GM18951 (cell line): ENCODE measurements around the gene CNIH3.

Source experiments
- POLR2A ChIP-seq: IDR thresholded peaks from 4 replicates; pipeline ENCODE4 v1.6.1; 2011; ENCODE audit warnings: mild to moderate bottlenecking; ENCODE audit not compliant: insufficient read length, insufficient read depth; ENCODE audit errors: extremely low read depth
- in situ Hi-C: fragments of 300-500 bp; cut with MboI; formaldehyde crosslinking; loops from one replicate; pipeline ENCODE4 v1.12.0; 2022; ENCODE audit warnings: low sequenced_read_pairs, mixed read lengths, inconsistent platforms; ENCODE audit not compliant: unreplicated experiment

The CNIH3 gene

GRCh38 chr1:224745394-224745793, 129.3 kb downstream of the CNIH3 start:
- in situ Hi-C loops, result no loop called here
- TF ChIP-seq POLR2A, result no peak

GRCh38 chr1:224745924-224746323, 129.8 kb downstream of the CNIH3 start:
- in situ Hi-C loops, result no loop called here
- TF ChIP-seq POLR2A, result no peak

GRCh38 chr1:224747578-224747977, 131.5 kb downstream of the CNIH3 start:
- TF ChIP-seq POLR2A, result no peak
- in situ Hi-C loops, result no loop called here

- in situ Hi-C loops, result no loop called here
- no peak for TF ChIP-seq POLR2A
These were observed 133.8 kb downstream of the CNIH3 start for GRCh38 chr1:224749916-224750315.

GRCh38 chr1:224751624-224752311, 135.7 kb downstream of the CNIH3 start:
- in situ Hi-C loops, result no loop called here
- TF ChIP-seq POLR2A, result no peak

- in situ Hi-C loops, result no loop called here
These were observed 137.4 kb downstream of the CNIH3 start for GRCh38 chr1:224753491-224753890.

GRCh38 chr1:224755586-224755985, 139.5 kb downstream of the CNIH3 start:
- in situ Hi-C loops, result no loop called here

More at GRCh38 chr1:224753491-224753890, 137.4 kb downstream of the CNIH3 start:
- TF ChIP-seq POLR2A, result no peak

GRCh38 chr1:224757508-224757907, 141.4 kb downstream of the CNIH3 start:
- in situ Hi-C loops, result no loop called here

More at GRCh38 chr1:224755586-224755985, 139.5 kb downstream of the CNIH3 start:
- TF ChIP-seq POLR2A, result no peak

GRCh38 chr1:224759135-224759534, 143.0 kb downstream of the CNIH3 start:
- in situ Hi-C loops, result no loop called here
- no peak for TF ChIP-seq POLR2A

More at GRCh38 chr1:224757508-224757907, 141.4 kb downstream of the CNIH3 start:
- no peak for TF ChIP-seq POLR2A

GRCh38 chr1:224759681-224760091, 143.6 kb downstream of the CNIH3 start:
- no peak for TF ChIP-seq POLR2A
- in situ Hi-C loops, result no loop called here

- no peak for TF ChIP-seq POLR2A
- in situ Hi-C loops, result no loop called here
These were observed 144.0 kb downstream of the CNIH3 start for GRCh38 chr1:224760163-224760562.

- no peak for TF ChIP-seq POLR2A
- in situ Hi-C loops, result no loop called here
These were observed 145.1 kb downstream of the CNIH3 start for GRCh38 chr1:224761245-224761644.

- TF ChIP-seq POLR2A, result no peak
- in situ Hi-C loops, result no loop called here
These were observed 145.9 kb downstream of the CNIH3 start for GRCh38 chr1:224762046-224762445.

- in situ Hi-C loops, result no loop called here
- TF ChIP-seq POLR2A, result no peak
These were observed 146.6 kb downstream of the CNIH3 start for GRCh38 chr1:224762701-224763100.

- in situ Hi-C loops, result no loop called here
- no peak for TF ChIP-seq POLR2A
These were observed 147.1 kb downstream of the CNIH3 start for GRCh38 chr1:224763126-224763775.

GRCh38 chr1:224766266-224766665, 150.1 kb downstream of the CNIH3 start:
- in situ Hi-C loops, result no loop called here
- TF ChIP-seq POLR2A, result no peak
